ACC112 (cell line): ENCODE data around the gene ZPR1.

Experiments used
- H2AFZ ChIP-seq: fragments of 200-600 bp; sonication (generic); one replicate; pipeline ENCODE4 v1.6.0; 2017; ENCODE audit warnings: antibody characterized with exemption, low read length; ENCODE audit not compliant: unreplicated experiment
- H3K27ac ChIP-seq: fragments of 200-600 bp; sonication (generic); 2 replicates; pipeline ENCODE4 v1.5.1; 2014; ENCODE audit warnings: low read depth, mild to moderate bottlenecking, antibody characterized with exemption, low read length, moderate library complexity
- H3K27me3 ChIP-seq: fragments of 200-600 bp; sonication (generic); 2 replicates; pipeline ENCODE4 v1.6.1; 2014; ENCODE audit warnings: mild to moderate bottlenecking, antibody characterized with exemption, low read length, moderate library complexity, mixed read lengths; ENCODE audit not compliant: insufficient read depth
- H3K36me3 ChIP-seq: fragments of 200-600 bp; sonication (generic); 2 replicates; pipeline ENCODE4 v1.6.1; 2016; ENCODE audit warnings: mild to moderate bottlenecking, antibody characterized with exemption, low read length, moderate library complexity, mixed read lengths; ENCODE audit not compliant: insufficient read depth
- H3K4me1 ChIP-seq: fragments of 200-600 bp; sonication (generic); one replicate; pipeline ENCODE4 v1.6.1; 2016; ENCODE audit warnings: low read length, mixed read lengths; ENCODE audit not compliant: insufficient read depth, unreplicated experiment, control insufficient read depth
- H3K4me3 ChIP-seq: fragments of 200-600 bp; sonication (generic); 2 replicates; pipeline ENCODE4 v1.5.1; 2014; ENCODE audit warnings: mild to moderate bottlenecking, low read depth, low read length
- H3K79me2 ChIP-seq: fragments of 200-600 bp; sonication (generic); one replicate; pipeline ENCODE4 v1.6.0; 2016; ENCODE audit warnings: low read length; ENCODE audit not compliant: control insufficient read depth, unreplicated experiment, insufficient read depth

Gene ZPR1

DNA sequence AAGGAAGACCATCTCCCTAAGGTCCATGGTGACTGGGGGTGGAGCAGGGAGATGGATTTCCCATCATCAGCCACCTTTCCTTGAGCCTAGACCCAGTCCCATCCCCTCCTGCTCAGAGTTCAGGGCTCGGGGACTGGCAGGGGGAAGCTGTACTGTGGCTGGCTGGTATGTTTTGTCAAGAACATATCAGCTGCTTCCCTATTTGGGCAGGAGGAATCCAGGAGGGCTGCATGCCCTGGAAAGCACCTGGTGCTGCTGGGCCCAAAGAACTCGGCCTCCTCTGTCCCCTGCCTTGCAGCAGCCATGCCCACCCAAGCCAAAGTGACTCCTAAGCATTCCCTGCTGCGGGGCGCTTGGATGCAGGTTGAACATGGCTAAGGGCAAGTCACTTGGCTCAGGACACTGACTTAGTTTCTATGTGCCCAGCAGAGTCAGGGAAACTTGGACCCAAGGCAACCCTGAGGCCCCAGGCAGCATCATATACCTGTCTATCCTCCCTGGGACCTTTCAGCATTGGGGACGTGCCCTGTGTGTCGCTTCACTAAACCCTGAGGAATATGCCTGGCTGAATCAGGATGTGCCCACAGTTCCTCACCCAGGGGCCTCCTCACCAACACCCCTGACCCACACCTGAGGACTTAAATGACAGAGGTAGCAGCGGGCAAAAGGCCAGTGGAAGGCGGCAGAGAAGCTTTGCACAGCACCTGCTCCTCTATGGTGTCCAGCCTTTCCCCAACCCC is 58.2 kb downstream of the ZPR1 start:
- Histone ChIP-seq H3K27ac (no peak overlapping the region), H3K79me2 (no peaks in the 10 kb centered on the region), H2AFZ (no peak overlapping the region), H3K36me3 (no peaks in the 10 kb centered on the region), H3K4me3 (no peak overlapping the region), H3K27me3 (no peaks in the 10 kb centered on the region), H3K4me1 (peaks cover 14% of the 10 kb centered on the region)

DNA sequence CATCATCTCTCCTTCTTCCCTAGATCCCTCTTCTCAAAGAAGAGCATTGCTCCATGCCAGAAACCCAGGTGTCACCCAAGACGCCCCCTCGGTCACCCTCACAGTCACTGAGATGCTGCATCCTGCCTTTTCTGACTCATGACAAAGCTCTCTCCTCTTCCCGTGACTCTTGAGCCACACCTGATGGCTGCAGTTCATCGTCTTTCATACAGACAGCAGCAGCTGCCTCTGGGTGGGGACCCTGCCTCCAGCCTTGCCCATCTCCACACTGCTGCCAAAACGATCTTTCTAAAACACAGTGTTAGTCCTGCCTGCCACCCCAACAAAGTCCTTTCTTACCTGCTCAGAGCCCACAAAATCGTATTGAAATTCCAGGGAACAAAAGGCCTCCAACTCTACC is 59.8 kb downstream of the ZPR1 start:
- H3K4me3 ChIP-seq, result no peak overlapping the region
- no peaks in the 10 kb centered on the region for H3K36me3 ChIP-seq
- no peak overlapping the region for H3K27ac ChIP-seq
- H3K79me2 ChIP-seq, result no peaks in the 10 kb centered on the region
- peaks cover 14% of the 10 kb centered on the region for H3K4me1 ChIP-seq
- no peaks in the 10 kb centered on the region for H3K27me3 ChIP-seq
- no peak overlapping the region for H2AFZ ChIP-seq

GRCh38 chr11:116725434-116726221 is 62.2 kb downstream of the ZPR1 start:
- Histone ChIP-seq H3K36me3 (no peaks in the 10 kb centered on the region), H3K27ac (no peak overlapping the region), H3K4me3 (0 out of 2 replicates have a peak overlapping the region, but pooled peaks have one; percentile 12), H2AFZ (no peak overlapping the region), H3K27me3 (no peaks in the 10 kb centered on the region), H3K4me1 (peaks cover 14% of the 10 kb centered on the region), H3K79me2 (no peaks in the 10 kb centered on the region)

DNA sequence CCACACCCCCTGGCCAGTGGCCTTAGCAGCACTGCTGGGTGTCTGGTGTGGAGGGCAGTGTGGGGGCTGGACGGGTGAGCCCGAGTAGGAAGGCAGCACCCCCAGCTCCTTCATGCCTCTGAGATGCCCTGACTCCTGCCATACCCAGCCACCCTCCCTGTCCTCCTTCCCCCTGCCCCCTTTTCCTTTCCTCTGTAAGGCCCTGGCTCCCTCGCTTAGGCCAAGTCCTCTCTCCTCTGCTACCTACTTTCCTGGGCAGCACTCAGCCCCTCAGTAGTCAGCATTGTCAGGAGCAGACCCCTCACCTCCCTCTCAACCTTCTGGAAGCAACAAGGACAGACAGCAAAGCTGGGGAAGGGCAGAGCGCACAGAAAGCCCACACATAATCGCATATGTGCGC is 63.0 kb downstream of the ZPR1 start:
- Histone ChIP-seq H3K4me3 (no peak overlapping the region), H3K4me1 (peaks cover 14% of the 10 kb centered on the region), H2AFZ (no peak overlapping the region), H3K36me3 (no peaks in the 10 kb centered on the region), H3K27me3 (no peaks in the 10 kb centered on the region), H3K79me2 (no peaks in the 10 kb centered on the region), H3K27ac (no peak overlapping the region)
